HepG2 (cell line): ENCODE results near the gene PCBD2. TPM values are rescaled to one million over a fixed set of nuclear protein-coding genes. Genes with fewer than 3 reads are reported as not detected.
A peak's percentile ranks its signal among the peaks of the same experiment; 100 is the strongest.

Source experiments
- ATF4 ChIP-seq, 2 experiments: fragments of 450-650 bp in 1 of 2; sonication (generic) in 1 of 2; formaldehyde crosslinking; IDR thresholded peaks; 2 replicates each; pipeline versions ENCODE4 v1.5.0 to v1.8.0; 2020 to 2022; ENCODE audit warnings: mild to moderate bottlenecking in 1 of 2, missing genetic modification reagents in 1 of 2
- ATF5 ChIP-seq: sonication (generic); formaldehyde crosslinking; IDR thresholded peaks from 2 replicates; pipeline ENCODE4 v1.4.0; 2020; ENCODE audit warnings: mild to moderate bottlenecking, low read depth, missing genetic modification reagents
- CEBPG ChIP-seq: IDR thresholded peaks from 2 replicates; pipeline ENCODE4 v1.6.1; 2016
- CREB3 ChIP-seq: sonication (generic); formaldehyde crosslinking; IDR thresholded peaks from 2 replicates; pipeline ENCODE4 v1.5.0; 2020; ENCODE audit warnings: missing genetic modification reagents
- CREM ChIP-seq, 2 experiments: sonication (generic) in 1 of 2; formaldehyde crosslinking in 1 of 2; IDR thresholded peaks; 2 replicates each; pipeline versions ENCODE4 v1.4.0 to v1.6.1; 2016 to 2020; ENCODE audit warnings: antibody characterized with exemption in 1 of 2, mild to moderate bottlenecking in 1 of 2, missing genetic modification reagents in 1 of 2
- GABPB1 ChIP-seq: IDR thresholded peaks from 2 replicates; pipeline ENCODE4 v1.6.1; 2016; ENCODE audit warnings: mild to moderate bottlenecking, missing genetic modification reagents, moderate library complexity, missing compliant biosample characterization
- GATAD2A ChIP-seq: IDR thresholded peaks from 2 replicates; pipeline ENCODE4 v1.6.1; 2016
- MIER2 ChIP-seq: IDR thresholded peaks from 2 replicates; pipeline ENCODE4 v1.6.1; 2016; ENCODE audit warnings: missing biosample characterization, missing genetic modification reagents
- NCOA2 ChIP-seq: sonication (generic); formaldehyde crosslinking; IDR thresholded peaks from 2 replicates; pipeline ENCODE4 v1.8.0; 2022; ENCODE audit warnings: inconsistent platforms
- RXRA ChIP-seq: sonication (generic); formaldehyde crosslinking; IDR thresholded peaks from 2 replicates; pipeline ENCODE4 v1.5.1; 2020; ENCODE audit warnings: missing genetic modification reagents
- SMYD3 ChIP-seq: sonication (generic); formaldehyde crosslinking; IDR thresholded peaks from 2 replicates; pipeline ENCODE4 v1.8.1; 2023; ENCODE audit warnings: mild to moderate bottlenecking, missing genetic modification reagents
- SOX6 ChIP-seq, 2 experiments: fragments of 450-650 bp in 1 of 2; sonication (generic) in 1 of 2; formaldehyde crosslinking in 1 of 2; IDR thresholded peaks; 2 replicates each; pipeline versions ENCODE4 v1.4.0 to v1.6.1; 2017 to 2020; ENCODE audit warnings: antibody characterized with exemption in 1 of 2, mild to moderate bottlenecking in 1 of 2, missing genetic modification reagents in 1 of 2
- TBX3 ChIP-seq: fragments of 450-650 bp; IDR thresholded peaks from 2 replicates; pipeline ENCODE4 v1.6.1; 2017; ENCODE audit warnings: antibody characterized with exemption, mild to moderate bottlenecking, inconsistent platforms, borderline replicate concordance
- ZFP36L2 ChIP-seq: sonication (generic); formaldehyde crosslinking; IDR thresholded peaks from 2 replicates; pipeline ENCODE4 v1.4.0; 2020; ENCODE audit warnings: missing genetic modification reagents
- ZNF367 ChIP-seq: sonication (generic); formaldehyde crosslinking; IDR thresholded peaks from 2 replicates; pipeline ENCODE4 v1.4.0; 2020; ENCODE audit warnings: missing genetic modification reagents, borderline replicate concordance
- ZNF761 ChIP-seq: sonication (generic); formaldehyde crosslinking; conservative IDR thresholded peaks from 2 replicates; pipeline ENCODE4 v1.4.0; 2020; ENCODE audit warnings: mild to moderate bottlenecking, missing genetic modification reagents
- ZNF782 ChIP-seq: sonication (generic); formaldehyde crosslinking; IDR thresholded peaks from 2 replicates; pipeline ENCODE4 v1.4.0; 2020; ENCODE audit warnings: missing genetic modification reagents, mild to moderate bottlenecking, borderline replicate concordance
- polyA plus RNA-seq, 8 experiments: library from polyadenylated mRNA; depleted of rRNA in 3 of 8; stranded (reverse) in 7 of 8; unstranded in 1 of 8; fragments of >200 nt; fragmentation: Illumina TruSeq in 4 of 8; extraction: Trizol in 4 of 8; gene quantifications; 2 replicates each; pipeline versions ENCODE4 v1.2.1 to v1.2.3, GENCODE V29; 2011 to 2016; ENCODE audit warnings: low read depth in 4 of 8, missing spikeins in 1 of 8, mixed read lengths in 1 of 8; ENCODE audit not compliant: insufficient read depth in 1 of 8
- total RNA-seq, 5 experiments: library from RNA; depleted of rRNA; stranded (reverse); fragments of >200 nt; fragmentation: Illumina TruSeq; extraction: Trizol; gene quantifications; 2 replicates each; pipeline ENCODE4 v1.2.3, GENCODE V29; 2016; ENCODE audit warnings: low read depth in 1 of 5
- TF ChIP-seq, protein P1 (sequence below): sonication (generic); formaldehyde crosslinking; IDR thresholded peaks from 2 replicates; pipeline ENCODE4 v1.5.1; 2020; ENCODE audit warnings: missing genetic modification reagents, mild to moderate bottlenecking, borderline replicate concordance
- TF ChIP-seq, protein P2 (sequence below): sonication (generic); formaldehyde crosslinking; IDR thresholded peaks from 2 replicates; pipeline ENCODE4 v1.4.0; 2020; ENCODE audit warnings: missing genetic modification reagents
- TF ChIP-seq, protein P3 (sequence below): IDR thresholded peaks from 2 replicates; pipeline ENCODE4 v1.6.1; 2012; ENCODE audit warnings: inconsistent platforms
- TF ChIP-seq, protein P4 (sequence below): sonication (generic); formaldehyde crosslinking; IDR thresholded peaks from 2 replicates; pipeline ENCODE4 v1.4.0; 2020; ENCODE audit warnings: missing genetic modification reagents, borderline replicate concordance

Gene PCBD2
- total and polyA plus RNA-seq, 2 of the 13 experiments (the other 11 are each of a cell fraction or from before 2014, with no cell fraction given), result 5.5 to 12.0 TPM

DNA sequence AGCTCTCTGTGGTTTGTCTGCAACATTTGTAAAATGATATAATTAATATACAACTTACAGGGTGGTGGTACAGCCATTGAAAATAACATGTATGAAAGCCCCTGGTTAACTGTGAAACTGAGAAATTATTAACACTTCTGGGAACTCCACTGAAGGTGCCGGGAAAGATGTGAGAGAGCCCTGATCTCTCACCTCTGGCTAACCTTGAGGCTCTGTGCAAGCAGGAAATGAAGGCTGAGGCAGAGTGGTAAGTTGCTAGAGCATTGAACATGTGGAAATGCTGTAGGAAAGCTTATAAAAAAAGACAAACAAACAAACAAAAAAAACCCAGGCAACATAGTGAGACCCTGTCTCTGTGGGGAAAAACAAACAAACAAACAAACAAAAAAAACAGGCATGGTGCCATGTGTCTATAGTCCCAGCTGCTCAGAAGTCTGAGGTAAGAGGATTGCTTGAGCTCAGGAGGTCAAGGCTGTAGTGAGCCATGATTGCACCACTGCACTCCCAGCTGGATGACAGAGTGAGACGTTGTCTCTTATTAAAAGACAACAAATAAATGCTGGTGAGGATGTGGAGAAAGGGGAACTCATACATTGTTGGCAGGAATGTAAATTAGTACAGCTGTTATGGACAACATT, 70.3 kb downstream of the PCBD2 start (continued):
- TF ChIP-seq, protein P1, sequence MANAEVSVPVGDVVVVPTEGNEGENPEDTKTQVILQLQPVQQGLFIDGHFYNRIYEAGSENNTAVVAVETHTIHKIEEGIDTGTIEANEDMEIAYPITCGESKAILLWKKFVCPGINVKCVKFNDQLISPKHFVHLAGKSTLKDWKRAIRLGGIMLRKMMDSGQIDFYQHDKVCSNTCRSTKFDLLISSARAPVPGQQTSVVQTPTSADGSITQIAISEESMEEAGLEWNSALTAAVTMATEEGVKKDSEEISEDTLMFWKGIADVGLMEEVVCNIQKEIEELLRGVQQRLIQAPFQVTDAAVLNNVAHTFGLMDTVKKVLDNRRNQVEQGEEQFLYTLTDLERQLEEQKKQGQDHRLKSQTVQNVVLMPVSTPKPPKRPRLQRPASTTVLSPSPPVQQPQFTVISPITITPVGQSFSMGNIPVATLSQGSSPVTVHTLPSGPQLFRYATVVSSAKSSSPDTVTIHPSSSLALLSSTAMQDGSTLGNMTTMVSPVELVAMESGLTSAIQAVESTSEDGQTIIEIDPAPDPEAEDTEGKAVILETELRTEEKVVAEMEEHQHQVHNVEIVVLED, result no peak
- TF ChIP-seq ATF4 (CRISPR knock-in tag; IDR thresholded peaks at IDR 0.05) (peak in 1 of 2 experiments; percentile 78; a peak in 2 of 4 replicates), CEBPG (peak; percentile 79), CREB3 (no peak), MIER2 (CRISPR knock-in tag) (no peak), ZNF782 (CRISPR knock-in tag) (no peak), CREM (IDR thresholded peaks at IDR 0.05) (peak; percentile 28; the same call in 1 of the 2 replicates), CREM (CRISPR knock-in tag; IDR thresholded peaks at IDR 0.05) (no peak), ZNF761 (CRISPR knock-in tag) (no peak), RXRA (CRISPR knock-in tag) (peak; percentile 30; the same call in 1 of the 2 replicates), ATF5 (CRISPR knock-in tag) (no peak), SOX6 (IDR thresholded peaks at IDR 0.05) (no peak), SOX6 (CRISPR knock-in tag; IDR thresholded peaks at IDR 0.05) (peak; percentile 67), GABPB1 (CRISPR knock-in tag) (peak; percentile 7; the same call in 1 of the 2 replicates), ZFP36L2 (no peak), ZNF367 (no peak), TBX3 (peak; percentile 40; the same call in 1 of the 2 replicates), SMYD3 (CRISPR knock-in tag) (no peak), GATAD2A (CRISPR knock-in tag) (peak; percentile 69; the same call in 1 of the 2 replicates), NCOA2 (CRISPR knock-in tag) (peak; percentile 66)
- TF ChIP-seq, protein P2, sequence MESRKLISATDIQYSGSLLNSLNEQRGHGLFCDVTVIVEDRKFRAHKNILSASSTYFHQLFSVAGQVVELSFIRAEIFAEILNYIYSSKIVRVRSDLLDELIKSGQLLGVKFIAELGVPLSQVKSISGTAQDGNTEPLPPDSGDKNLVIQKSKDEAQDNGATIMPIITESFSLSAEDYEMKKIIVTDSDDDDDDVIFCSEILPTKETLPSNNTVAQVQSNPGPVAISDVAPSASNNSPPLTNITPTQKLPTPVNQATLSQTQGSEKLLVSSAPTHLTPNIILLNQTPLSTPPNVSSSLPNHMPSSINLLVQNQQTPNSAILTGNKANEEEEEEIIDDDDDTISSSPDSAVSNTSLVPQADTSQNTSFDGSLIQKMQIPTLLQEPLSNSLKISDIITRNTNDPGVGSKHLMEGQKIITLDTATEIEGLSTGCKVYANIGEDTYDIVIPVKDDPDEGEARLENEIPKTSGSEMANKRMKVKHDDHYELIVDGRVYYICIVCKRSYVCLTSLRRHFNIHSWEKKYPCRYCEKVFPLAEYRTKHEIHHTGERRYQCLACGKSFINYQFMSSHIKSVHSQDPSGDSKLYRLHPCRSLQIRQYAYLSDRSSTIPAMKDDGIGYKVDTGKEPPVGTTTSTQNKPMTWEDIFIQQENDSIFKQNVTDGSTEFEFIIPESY (CRISPR knock-in tag), result no peak; the same call in 1 of the 2 replicates
- TF ChIP-seq, protein P3, sequence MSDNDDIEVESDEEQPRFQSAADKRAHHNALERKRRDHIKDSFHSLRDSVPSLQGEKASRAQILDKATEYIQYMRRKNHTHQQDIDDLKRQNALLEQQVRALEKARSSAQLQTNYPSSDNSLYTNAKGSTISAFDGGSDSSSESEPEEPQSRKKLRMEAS, result peak; percentile 35; the same call in 1 of the 2 replicates
- TF ChIP-seq, protein P4, sequence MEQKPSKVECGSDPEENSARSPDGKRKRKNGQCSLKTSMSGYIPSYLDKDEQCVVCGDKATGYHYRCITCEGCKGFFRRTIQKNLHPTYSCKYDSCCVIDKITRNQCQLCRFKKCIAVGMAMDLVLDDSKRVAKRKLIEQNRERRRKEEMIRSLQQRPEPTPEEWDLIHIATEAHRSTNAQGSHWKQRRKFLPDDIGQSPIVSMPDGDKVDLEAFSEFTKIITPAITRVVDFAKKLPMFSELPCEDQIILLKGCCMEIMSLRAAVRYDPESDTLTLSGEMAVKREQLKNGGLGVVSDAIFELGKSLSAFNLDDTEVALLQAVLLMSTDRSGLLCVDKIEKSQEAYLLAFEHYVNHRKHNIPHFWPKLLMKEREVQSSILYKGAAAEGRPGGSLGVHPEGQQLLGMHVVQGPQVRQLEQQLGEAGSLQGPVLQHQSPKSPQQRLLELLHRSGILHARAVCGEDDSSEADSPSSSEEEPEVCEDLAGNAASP, result peak; percentile 22; the same call in 1 of the 2 replicates
